Karpas-422 (cell line): Measurements from ENCODE around the gene ITPK1. TPM values are rescaled to one million over a fixed set of nuclear protein-coding genes. Genes with fewer than 3 reads are reported as not detected.

Experiments
- DNase-seq: peaks from one replicate; pipeline ENCODE4 v3.0.0-alpha.2; 2015
- H2AFZ ChIP-seq: fragments of 200-600 bp; sonication (generic); 2 replicates; pipeline ENCODE4 v1.6.1; 2014; ENCODE audit warnings: antibody characterized with exemption, low read length, mixed read lengths
- H3K27ac ChIP-seq: fragments of 200-600 bp; sonication (generic); 2 replicates; pipeline ENCODE4 v1.5.1; 2014; ENCODE audit warnings: mild to moderate bottlenecking, low read length, moderate library complexity
- H3K27me3 ChIP-seq: fragments of 200-600 bp; sonication (generic); 2 replicates; pipeline ENCODE4 v1.6.1; 2014; ENCODE audit warnings: low read length, mixed read lengths
- H3K36me3 ChIP-seq: fragments of 200-600 bp; sonication (generic); 2 replicates; pipeline ENCODE4 v1.6.1; 2014; ENCODE audit warnings: low read length, mixed read lengths; ENCODE audit not compliant: insufficient read depth
- H3K4me1 ChIP-seq: fragments of 200-600 bp; sonication (generic); 2 replicates; pipeline ENCODE4 v1.6.1; 2014; ENCODE audit warnings: mild to moderate bottlenecking, low read length, mixed read lengths
- H3K4me2 ChIP-seq: fragments of 200-600 bp; sonication (generic); 2 replicates; pipeline ENCODE4 v1.6.1; 2014; ENCODE audit warnings: low read length, low read depth, mild to moderate bottlenecking; ENCODE audit not compliant: poor library complexity, severe bottlenecking
- H3K4me3 ChIP-seq: fragments of 200-600 bp; sonication (generic); 2 replicates; pipeline ENCODE4 v1.5.1; 2014; ENCODE audit warnings: mild to moderate bottlenecking, antibody characterized with exemption, low read length, mixed read lengths
- H3K79me2 ChIP-seq: fragments of 200-600 bp; sonication (generic); 2 replicates; pipeline ENCODE4 v1.6.1; 2014; ENCODE audit warnings: mild to moderate bottlenecking, low read length, mixed read lengths
- H3K9ac ChIP-seq: fragments of 200-600 bp; sonication (generic); 2 replicates; pipeline ENCODE4 v1.6.0; 2014; ENCODE audit warnings: low read length
- H3K9me2 ChIP-seq: fragments of 200-600 bp; sonication (generic), shearing (Covaris generic); replicated peaks from 2 replicates; pipeline ENCODE4 v1.6.0; 2014; ENCODE audit warnings: mild to moderate bottlenecking, low read length, moderate library complexity; ENCODE audit not compliant: insufficient read depth
- H3K9me3 ChIP-seq: fragments of 300-700, 200-600 bp; sonication (generic); 2 replicates; pipeline ENCODE4 v1.6.1; 2014; ENCODE audit warnings: low read length, mixed read lengths
- H4K20me1 ChIP-seq: fragments of 200-600 bp; sonication (generic); 2 replicates; pipeline ENCODE4 v1.6.1; 2014; ENCODE audit warnings: mild to moderate bottlenecking, antibody characterized with exemption, low read length, low read depth; ENCODE audit not compliant: insufficient read depth
- total RNA-seq: library from RNA; depleted of rRNA; stranded (reverse); fragments of >200 nt; shearing (Covaris generic); gene quantifications from 2 replicates; pipeline ENCODE4 v1.2.3, GENCODE V29; 2014; ENCODE audit warnings: low replicate concordance

Gene ITPK1
- total RNA-seq, 1 experiment from 2014 or later: 6.3 TPM

GRCh38 chr14:93035917-93036651 is 79.6 kb downstream of the ITPK1 start:
- no peaks in the 10 kb centered on the region for H3K9me2 ChIP-seq
- no peak overlapping the region for H3K4me2 ChIP-seq
- no peaks in the 10 kb centered on the region for H3K9me3 ChIP-seq
- no peaks in the 10 kb centered on the region for H3K36me3 ChIP-seq
- no peaks in the 10 kb centered on the region for H3K4me1 ChIP-seq
- no peak overlapping the region for H3K27ac ChIP-seq
- H3K9ac ChIP-seq: no peak overlapping the region
- no peak overlapping the region for H3K4me3 ChIP-seq
- H3K27me3 ChIP-seq: no peaks in the 10 kb centered on the region
- H3K79me2 ChIP-seq: no peaks in the 10 kb centered on the region
- DNase-seq: no peak
- H2AFZ ChIP-seq: no peak overlapping the region
- H4K20me1 ChIP-seq: peaks cover 39% of the 10 kb centered on the region

- H4K20me1 ChIP-seq: peaks cover 38% of the 10 kb centered on the region
- no peak overlapping the region for H3K4me2 ChIP-seq
- no peak for DNase-seq
- H3K9ac ChIP-seq: no peak overlapping the region
- H3K36me3 ChIP-seq: no peaks in the 10 kb centered on the region
- H3K27ac ChIP-seq: no peak overlapping the region
- no peaks in the 10 kb centered on the region for H3K9me2 ChIP-seq
- no peaks in the 10 kb centered on the region for H3K9me3 ChIP-seq
- no peaks in the 10 kb centered on the region for H3K4me1 ChIP-seq
- no peak overlapping the region for H2AFZ ChIP-seq
- H3K4me3 ChIP-seq: no peak overlapping the region
- H3K79me2 ChIP-seq: no peaks in the 10 kb centered on the region
- H3K27me3 ChIP-seq: no peaks in the 10 kb centered on the region
Observed at GRCh38 chr14:93035585-93035916, 80.2 kb downstream of the ITPK1 start.

GRCh38 chr14:93034671-93034994 is 81.1 kb downstream of the ITPK1 start:
- Histone ChIP-seq H3K4me3 (no peak overlapping the region), H3K9me2 (no peaks in the 10 kb centered on the region), H3K27ac (no peak overlapping the region), H3K79me2 (no peaks in the 10 kb centered on the region), H3K9me3 (no peaks in the 10 kb centered on the region), H3K36me3 (no peaks in the 10 kb centered on the region), H3K4me2 (no peak overlapping the region), H3K4me1 (no peaks in the 10 kb centered on the region), H3K9ac (no peak overlapping the region), H3K27me3 (no peaks in the 10 kb centered on the region), H2AFZ (no peak overlapping the region), H4K20me1 (peaks cover 33% of the 10 kb centered on the region)
- DNase-seq: no peak

GRCh38 chr14:93033983-93034670 is 81.6 kb downstream of the ITPK1 start:
- H4K20me1 ChIP-seq: peaks cover 28% of the 10 kb centered on the region
- peak; percentile 76 for DNase-seq
- no peak overlapping the region for H3K9ac ChIP-seq
- no peak overlapping the region for H3K4me2 ChIP-seq
- no peak overlapping the region for H2AFZ ChIP-seq
- no peaks in the 10 kb centered on the region for H3K27me3 ChIP-seq
- H3K9me3 ChIP-seq: no peaks in the 10 kb centered on the region
- H3K79me2 ChIP-seq: no peaks in the 10 kb centered on the region
- H3K27ac ChIP-seq: no peak overlapping the region
- H3K4me3 ChIP-seq: no peak overlapping the region
- H3K9me2 ChIP-seq: no peaks in the 10 kb centered on the region
- H3K36me3 ChIP-seq: no peaks in the 10 kb centered on the region
- no peaks in the 10 kb centered on the region for H3K4me1 ChIP-seq

- H3K9ac ChIP-seq: no peak overlapping the region
- no peak for DNase-seq
- H3K9me3 ChIP-seq: no peaks in the 10 kb centered on the region
- no peak overlapping the region for H3K4me3 ChIP-seq
- no peaks in the 10 kb centered on the region for H3K79me2 ChIP-seq
- H3K27me3 ChIP-seq: no peaks in the 10 kb centered on the region
- H3K36me3 ChIP-seq: no peaks in the 10 kb centered on the region
- peaks cover 30% of the 10 kb centered on the region for H4K20me1 ChIP-seq
- no peak overlapping the region for H2AFZ ChIP-seq
- H3K9me2 ChIP-seq: no peaks in the 10 kb centered on the region
- no peak overlapping the region for H3K4me2 ChIP-seq
- no peak overlapping the region for H3K27ac ChIP-seq
- peaks cover 2% of the 10 kb centered on the region; the same call in 1 of the 2 replicates for H3K4me1 ChIP-seq
Observed at GRCh38 chr14:93033084-93033982, 82.4 kb downstream of the ITPK1 start.

- DNase-seq: no peak
- Histone ChIP-seq H3K4me2 (no peak overlapping the region), H3K79me2 (no peaks in the 10 kb centered on the region), H3K36me3 (no peaks in the 10 kb centered on the region), H3K27ac (no peak overlapping the region), H3K4me1 (peaks cover 2% of the 10 kb centered on the region; the same call in 1 of the 2 replicates), H3K9ac (no peak overlapping the region), H2AFZ (no peak overlapping the region), H3K4me3 (no peak overlapping the region), H3K9me2 (no peaks in the 10 kb centered on the region), H3K27me3 (no peaks in the 10 kb centered on the region), H3K9me3 (no peaks in the 10 kb centered on the region), H4K20me1 (peaks cover 38% of the 10 kb centered on the region)
Observed at GRCh38 chr14:93032421-93032936, 83.2 kb downstream of the ITPK1 start.

GRCh38 chr14:93031505-93032315 is 84.0 kb downstream of the ITPK1 start:
- H3K36me3 ChIP-seq: no peaks in the 10 kb centered on the region
- H3K27ac ChIP-seq: no peak overlapping the region
- no peaks in the 10 kb centered on the region for H3K9me2 ChIP-seq
- H3K9ac ChIP-seq: no peak overlapping the region
- peaks cover 43% of the 10 kb centered on the region for H4K20me1 ChIP-seq
- DNase-seq: no peak
- no peaks in the 10 kb centered on the region for H3K27me3 ChIP-seq
- peaks cover 2% of the 10 kb centered on the region; the same call in 1 of the 2 replicates for H3K4me1 ChIP-seq
- H3K79me2 ChIP-seq: no peaks in the 10 kb centered on the region
- no peaks in the 10 kb centered on the region for H3K9me3 ChIP-seq
- H3K4me2 ChIP-seq: no peak overlapping the region
- no peak overlapping the region for H3K4me3 ChIP-seq
- H2AFZ ChIP-seq: no peak overlapping the region
